Adrenal gland (tissue), 12 donors: Measurements from ENCODE around the gene ZFHX3. TPM values are rescaled to one million over a fixed set of nuclear protein-coding genes. Genes with fewer than 3 reads are reported as not detected.
A peak's percentile ranks its signal among the peaks of the same experiment; 100 is the strongest.
"Not testable (repeated sequence)": the region's sequence is repeated elsewhere in the genome, so short reads cannot be mapped to it uniquely, and the experiment has no call there.

Experiments used
- DNase-seq, 7 donors: peaks; one replicate each; pipeline ENCODE4 v3.0.0-alpha.2; 2019 to 2020
- H3K27ac ChIP-seq, 5 donors: fragments of 200-600 bp; sonication (generic) in 4 of 5; 1 replicate in 3 of 5; 2 replicates in 2 of 5; pipeline versions ENCODE4 v1.5.1 to v1.8.0; 2016 to 2020; ENCODE audit warnings: mild to moderate bottlenecking in 1 of 5
- H3K27me3 ChIP-seq: fragments of 200-600 bp; 2 replicates; pipeline ENCODE4 v1.8.0; 2021
- H3K36me3 ChIP-seq, 2 donors: fragments of 200-600 bp; replicated peaks in 1 of 2; 1 replicate in 1 of 2; 2 replicates in 1 of 2; pipeline versions ENCODE4 v1.5.1 to v1.8.0; 2018 to 2022
- H3K4me1 ChIP-seq, 2 donors: fragments of 200-600 bp; replicated peaks in 1 of 2; 1 replicate in 1 of 2; 2 replicates in 1 of 2; pipeline versions ENCODE4 v1.5.1 to v1.8.0; 2018 to 2021
- H3K4me3 ChIP-seq, 4 donors: fragments of 200-600 bp; sonication (generic) in 3 of 4; one replicate each; pipeline ENCODE4 v1.5.1; 2016 to 2018
- H3K9me3 ChIP-seq, 3 donors: fragments of 200-600 bp; sonication (generic) in 1 of 3; replicated peaks in 1 of 3; 1 replicate in 2 of 3; 2 replicates in 1 of 3; pipeline versions ENCODE4 v1.5.1 to v1.8.0; 2016 to 2021
- POLR2A ChIP-seq, 2 donors: fragments of 450-650 bp; IDR thresholded peaks; one replicate each; pipeline ENCODE4 v1.6.1; 2017; ENCODE audit warnings: antibody characterized with exemption in 2 of 2, mild to moderate bottlenecking in 2 of 2, moderate library complexity in 1 of 2
- WGBS, 4 donors: extraction: QIAGEN DNeasy Blood & Tissue Kit in 2 of 4; methylation state at CpG; one replicate each; pipeline versions ENCODE4 v1.1.5 to v1.1.7; 2013 to 2017; 5-methylcytosine and 5-hydroxymethylcytosine counted together
- intact Hi-C, 2 donors: fragments of 100-400 bp; cut with DNase I; formaldehyde crosslinking; loops; one replicate each; pipeline versions ENCODE4 v1.14.1 to v1.15.0; 2022 to 2023
- polyA plus RNA-seq, 3 donors: library from polyadenylated mRNA; stranded (reverse); fragments of 200-250 nt in 2 of 3; fragments of 350-450 nt in 1 of 3; fragmentation: Illumina TruSeq in 1 of 3; extraction: RNeasy Lipid Tissue Mini Kit (QIAGEN cat#74804) in 1 of 3; gene quantifications; one replicate each; pipeline ENCODE4 v1.2.3, GENCODE V29; 2013 to 2014
- total RNA-seq, 9 donors: library from RNA; depleted of rRNA in 4 of 9; stranded (reverse); fragments of >200 nt in 4 of 9; fragments of 120-200 nt in 1 of 9; fragmentation: NEBNext Ultra II Directional in 1 of 9; extraction: Animal tissue kit (Norgen Biotek cat#: 25700) in 1 of 9; gene quantifications; one replicate each; pipeline versions ENCODE4 v1.1.0 to v1.2.4, GENCODE V29; 2013 to 2023
- TF ChIP-seq, protein P1 (sequence below), 6 experiments: fragments of 450-650 bp in 4 of 6; fragments of 200-600 bp in 2 of 6; sonication (generic) in 1 of 6; IDR thresholded peaks; 1 replicate in 5 of 6; 2 replicates in 1 of 6; pipeline versions ENCODE4 v1.5.1 to v1.8.0; 2016 to 2021; ENCODE audit warnings: antibody characterized with exemption in 6 of 6, mild to moderate bottlenecking in 2 of 6, moderate library complexity in 1 of 6
- donor health status: healthy with polysubstance abuse.
- donor health status: Bipolar disorder and iron deficiency.
- donor health status: DM: yes; HTN: yes; CAD: no.
- donor health status: DM: no; HTN: no; CAD: no.
- donor health status: DM: no; HTN: no; CAD: no.
- donor health status: DM: yes; HTN: yes; CAD: no.

The ZFHX3 gene
- total and polyA plus RNA-seq, 12 donors: 2.4 to 31.6 (median 19.3) TPM

DNA sequence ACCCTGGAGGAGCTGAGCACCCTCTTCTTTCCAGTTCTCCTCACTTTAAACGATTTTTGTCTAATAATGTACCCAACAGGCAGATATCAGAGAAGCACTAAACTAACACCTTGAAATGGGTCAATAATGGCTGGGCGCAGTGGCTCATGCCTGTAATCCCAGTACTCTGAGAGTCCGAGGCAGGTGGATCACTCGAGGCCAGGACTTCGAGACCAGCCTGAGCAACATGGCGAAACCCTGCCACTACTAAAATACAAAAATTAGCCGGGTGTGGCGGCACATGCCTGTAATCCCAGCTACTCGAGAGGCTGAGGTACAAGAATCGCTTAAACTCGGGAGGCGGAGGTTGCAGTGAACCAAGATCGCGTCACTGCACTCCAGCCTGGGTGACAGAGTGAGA lies 57.4 kb downstream of the ZFHX3 start:
- H3K36me3 ChIP-seq: no peaks in the 10 kb centered on the region
- no peaks in the 10 kb centered on the region for H3K9me3 ChIP-seq
- no peak overlapping the region for H3K4me3 ChIP-seq
- intact Hi-C loops: no loop called here
- no peak for DNase-seq
- no peaks in the 10 kb centered on the region for H3K27me3 ChIP-seq
- peaks cover 23 to 53% of the 10 kb centered on the region in 2 donors for H3K4me1 ChIP-seq
- H3K27ac ChIP-seq: peak overlapping the region; percentile 63 to 86 (median 84)
- 82 to 88% (median 84%) methylated on average over 14 of the region's 14 CpGs for WGBS, 4 donors
- TF ChIP-seq POLR2A (IDR thresholded peaks at IDR 0.05): no peak
- TF ChIP-seq, protein P1, sequence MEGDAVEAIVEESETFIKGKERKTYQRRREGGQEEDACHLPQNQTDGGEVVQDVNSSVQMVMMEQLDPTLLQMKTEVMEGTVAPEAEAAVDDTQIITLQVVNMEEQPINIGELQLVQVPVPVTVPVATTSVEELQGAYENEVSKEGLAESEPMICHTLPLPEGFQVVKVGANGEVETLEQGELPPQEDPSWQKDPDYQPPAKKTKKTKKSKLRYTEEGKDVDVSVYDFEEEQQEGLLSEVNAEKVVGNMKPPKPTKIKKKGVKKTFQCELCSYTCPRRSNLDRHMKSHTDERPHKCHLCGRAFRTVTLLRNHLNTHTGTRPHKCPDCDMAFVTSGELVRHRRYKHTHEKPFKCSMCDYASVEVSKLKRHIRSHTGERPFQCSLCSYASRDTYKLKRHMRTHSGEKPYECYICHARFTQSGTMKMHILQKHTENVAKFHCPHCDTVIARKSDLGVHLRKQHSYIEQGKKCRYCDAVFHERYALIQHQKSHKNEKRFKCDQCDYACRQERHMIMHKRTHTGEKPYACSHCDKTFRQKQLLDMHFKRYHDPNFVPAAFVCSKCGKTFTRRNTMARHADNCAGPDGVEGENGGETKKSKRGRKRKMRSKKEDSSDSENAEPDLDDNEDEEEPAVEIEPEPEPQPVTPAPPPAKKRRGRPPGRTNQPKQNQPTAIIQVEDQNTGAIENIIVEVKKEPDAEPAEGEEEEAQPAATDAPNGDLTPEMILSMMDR (IDR thresholded peaks at IDR 0.05): no peak

DNA sequence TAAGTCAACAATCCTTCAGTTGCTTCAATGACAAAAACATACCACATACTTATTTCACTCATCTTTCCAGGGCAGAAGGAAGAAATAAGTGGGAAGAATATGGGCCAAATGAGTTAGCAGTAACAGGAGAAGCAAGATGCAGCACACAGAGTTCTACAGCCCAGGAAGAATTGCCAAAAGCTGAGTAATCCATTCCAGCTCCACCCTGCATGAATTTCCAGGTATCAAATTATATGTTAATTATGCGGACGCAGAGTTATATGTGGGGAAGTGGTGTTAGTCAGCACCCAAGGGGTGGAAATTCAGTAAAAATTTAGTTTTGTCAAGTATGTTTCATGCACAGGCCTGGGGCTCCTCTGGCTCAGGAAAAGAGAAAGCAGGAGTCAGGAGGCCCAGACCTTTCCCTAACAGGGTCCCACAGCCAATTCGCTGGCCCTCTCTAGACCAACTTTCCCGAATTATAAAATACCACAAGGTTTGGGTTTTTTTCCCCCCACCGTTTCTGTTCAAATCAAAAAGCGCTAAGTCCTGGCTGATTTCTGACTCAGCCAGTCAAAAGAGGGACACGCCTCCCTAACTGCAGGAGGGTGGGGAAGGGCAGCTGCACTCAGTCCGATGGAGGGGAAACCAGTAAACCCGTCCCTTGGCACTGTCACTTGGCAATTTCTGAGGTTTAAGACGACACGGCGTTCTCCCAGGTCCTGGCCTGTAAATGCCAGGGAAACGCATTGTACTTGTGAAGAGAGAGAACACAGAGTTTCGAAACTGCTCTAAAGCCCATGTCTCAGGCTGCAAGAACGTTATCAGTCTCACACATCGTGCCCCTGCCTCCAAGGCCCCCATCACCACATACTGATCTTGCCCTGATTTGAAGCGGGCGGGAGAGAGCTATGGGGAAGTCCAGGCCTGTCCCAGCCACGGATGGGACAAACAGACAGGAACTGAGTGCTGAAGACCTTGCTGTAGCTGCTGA lies 58.1 kb downstream of the ZFHX3 start:
- 9 to 28% (median 16%) methylated on average over 9 to 19 of the region's 19 CpGs for WGBS, 4 donors
- TF ChIP-seq POLR2A (IDR thresholded peaks at IDR 0.05): peak in 1 of 2 donors; percentile 77
- TF ChIP-seq, protein P1 (IDR thresholded peaks at IDR 0.05): peak in 1 of 6 experiments; percentile 7
- H3K36me3 ChIP-seq: no peaks in the 10 kb centered on the region
- H3K9me3 ChIP-seq: no peaks in the 10 kb centered on the region
- intact Hi-C loops: no loop called here
- peak overlapping the region; percentile 63 to 86 (median 84) for H3K27ac ChIP-seq
- no peaks in the 10 kb centered on the region for H3K27me3 ChIP-seq
- peaks cover 23 to 60% of the 10 kb centered on the region in 2 donors for H3K4me1 ChIP-seq
- DNase-seq: peak; percentile 70 to 92 (median 86)
- H3K4me3 ChIP-seq: peak overlapping the region in 1 of 4 donors; percentile 16

DNA sequence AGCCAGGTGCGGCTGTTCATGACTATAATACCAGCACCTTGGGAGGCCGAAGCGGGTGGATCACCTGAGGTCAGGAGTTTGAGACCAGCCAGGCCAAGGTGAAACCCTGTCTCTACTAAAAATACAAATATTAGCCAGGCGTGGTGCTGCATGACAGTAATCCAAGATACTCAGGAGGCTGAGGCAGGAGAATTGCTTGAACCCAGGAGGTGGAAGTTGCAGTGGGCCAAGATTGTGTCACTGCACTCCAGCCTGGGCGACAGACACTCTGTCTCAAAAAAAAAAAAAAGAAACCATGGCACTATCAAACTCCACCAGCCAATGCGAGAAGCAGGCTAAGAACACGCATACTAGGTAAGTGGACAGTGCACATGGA lies 58.7 kb downstream of the ZFHX3 start:
- Histone ChIP-seq H3K4me1 (peaks cover 23 to 62% of the 10 kb centered on the region in 2 donors), H3K27ac (peak overlapping the region; percentile 61 to 86 (median 84))
- DNase-seq, intact Hi-C loops, H3K4me3 ChIP-seq, H3K9me3 ChIP-seq, H3K27me3 ChIP-seq, H3K36me3 ChIP-seq: not testable (repeated sequence)
- 70 to 77% (median 72%) methylated on average over 7 of the region's 7 CpGs for WGBS, 4 donors

DNA sequence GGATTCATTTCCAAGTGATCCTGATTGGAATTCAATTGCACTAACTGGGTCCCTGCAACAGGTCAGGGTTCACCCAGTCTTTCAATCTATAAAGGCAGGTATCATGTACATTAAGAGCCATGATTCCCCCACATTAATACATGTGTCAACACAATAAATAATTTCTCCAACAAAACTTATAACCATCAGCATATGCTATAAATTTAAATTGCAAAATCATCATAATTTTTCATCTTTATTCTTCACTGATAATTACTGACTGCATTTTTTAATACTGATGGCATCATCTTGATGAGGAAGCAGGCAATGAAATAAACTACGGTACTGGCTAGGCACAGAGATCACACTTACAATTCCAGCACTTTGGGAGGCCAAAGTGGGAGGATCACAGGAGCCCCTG lies 59.4 kb downstream of the ZFHX3 start:
- peak overlapping the region in 4 of 5 donors; percentile 61 to 86 (median 83) for H3K27ac ChIP-seq
- H3K4me3 ChIP-seq: no peak overlapping the region
- no peak for DNase-seq
- no peaks in the 10 kb centered on the region for H3K36me3 ChIP-seq
- no peaks in the 10 kb centered on the region for H3K27me3 ChIP-seq
- peaks cover 29 to 69% of the 10 kb centered on the region in 2 donors for H3K4me1 ChIP-seq
- intact Hi-C loops: no loop called here
- 78 to 94% (median 89%) methylated on average over 1 of the region's 1 CpG for WGBS, 4 donors
- no peaks in the 10 kb centered on the region for H3K9me3 ChIP-seq
- no peak for TF ChIP-seq POLR2A (IDR thresholded peaks at IDR 0.05)
- TF ChIP-seq, protein P1 (IDR thresholded peaks at IDR 0.05): no peak
